ENCODE measurements around the gene TSPAN14.
"Not testable (repeated sequence)": the region's sequence is repeated elsewhere in the genome, so short reads cannot be mapped to it uniquely, and the experiment has no call there.

Gene TSPAN14

GRCh38 chr10:80453842-80454512 is at the start of gene TSPAN14:
TSPAN14 (plus strand) TSS chr10:80454310; CDS start chr10:80489234, 34,924 bp downstream.
- DNase-seq, result peak; percentile 19

DNA sequence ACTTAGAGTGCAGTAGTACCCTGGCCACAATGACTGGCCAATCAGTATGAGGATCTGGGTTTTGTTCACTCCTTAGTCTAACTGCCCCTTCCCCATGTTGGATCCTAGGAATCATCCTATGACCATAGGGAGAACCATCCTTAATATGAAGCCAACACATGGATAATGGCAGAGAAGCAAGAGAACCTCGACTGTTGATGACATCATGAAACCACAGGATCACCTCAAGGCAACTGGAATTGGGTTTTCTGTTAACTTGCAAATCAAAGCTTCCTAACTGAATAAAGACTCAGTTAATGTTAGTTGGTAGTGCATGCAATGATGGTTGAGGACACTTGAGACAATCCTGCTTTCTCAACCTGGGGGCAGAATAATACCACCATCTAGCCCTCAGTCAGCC is 49.1 kb upstream of the TSPAN14 start:
- no peak for DNase-seq

- DNase-seq, result peak; percentile 36
Observed at GRCh38 chr10:80405626-80406025, 48.5 kb upstream of the TSPAN14 start.

GRCh38 chr10:80406204-80406603 is 47.9 kb upstream of the TSPAN14 start:
- DNase-seq, result no peak

- no peak for DNase-seq
Observed at GRCh38 chr10:80407812-80408241, 46.3 kb upstream of the TSPAN14 start.

DNA sequence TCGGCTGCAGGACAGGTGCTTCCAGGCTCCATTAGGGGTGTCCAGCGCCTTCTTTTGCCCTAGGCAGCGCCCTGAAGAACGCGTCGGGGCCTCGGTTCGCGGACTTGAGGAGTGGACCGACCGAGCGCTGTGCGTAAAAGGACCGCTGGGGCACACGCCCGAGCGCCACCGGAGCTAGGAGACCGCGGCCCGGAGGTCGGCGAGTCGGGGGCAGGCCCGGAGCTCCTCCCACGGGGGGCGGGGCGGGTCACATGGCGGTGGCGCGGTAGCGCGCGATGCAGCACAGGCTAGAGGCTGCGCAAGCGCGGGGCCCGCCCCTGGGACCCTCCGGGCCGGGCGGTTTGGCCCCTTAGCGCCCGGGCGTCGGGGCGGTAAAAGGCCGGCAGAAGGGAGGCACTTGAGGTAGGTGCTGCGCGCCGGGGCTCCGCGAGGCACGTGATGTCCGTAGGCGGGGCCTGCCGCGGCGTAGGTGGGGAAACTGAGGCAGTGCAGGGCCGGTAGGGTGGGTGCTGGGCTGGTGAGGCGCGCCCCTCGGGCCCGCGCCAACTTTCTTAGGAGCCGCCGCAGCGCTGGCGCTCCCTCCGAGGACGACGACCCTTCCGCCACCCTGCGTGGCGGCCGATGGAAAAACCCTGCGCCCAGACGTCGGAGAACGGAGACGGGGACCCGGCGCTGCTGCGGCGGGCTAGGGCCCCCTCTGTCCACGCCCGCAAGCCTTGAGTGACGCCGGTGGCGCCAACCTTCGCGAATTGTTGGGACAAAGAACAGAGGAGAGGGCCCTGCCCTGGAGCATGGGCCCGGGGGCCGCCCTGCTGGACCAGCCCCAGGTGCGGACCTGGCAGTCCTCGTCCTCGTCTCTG is 45.6 kb upstream of the TSPAN14 start, which contains the start of gene PRXL2A:
Gene PRXL2A (plus strand): TSS at position 310 of the 860 bp plus-strand sequence. CDS start 11,917 bp downstream, outside the sequence.
- DNase-seq, result peak; percentile 9

GRCh38 chr10:80409121-80409520 is 45.0 kb upstream of the TSPAN14 start:
- no peak for DNase-seq

DNA sequence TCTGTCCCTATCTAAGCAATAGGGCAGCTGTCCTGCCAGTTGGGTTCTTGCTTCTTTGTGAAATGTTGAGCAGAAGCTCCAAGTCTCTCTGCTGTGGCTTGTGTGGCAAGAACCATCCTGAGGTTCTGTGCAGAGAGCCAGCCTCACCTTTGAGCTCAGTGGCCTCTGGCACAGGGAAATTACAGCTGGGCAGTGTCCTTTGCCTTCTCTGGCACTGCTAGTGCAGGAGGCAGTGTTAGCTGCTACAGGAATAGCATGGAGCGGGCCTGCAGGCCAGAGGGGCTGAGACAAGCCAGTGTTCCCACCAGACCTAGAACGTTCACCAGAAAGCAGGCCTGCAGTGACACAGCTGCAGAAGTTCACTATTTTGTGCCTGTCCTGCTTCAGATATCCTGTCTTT is 44.0 kb upstream of the TSPAN14 start:
- no peak for DNase-seq

GRCh38 chr10:80410578-80411145 is 43.4 kb upstream of the TSPAN14 start:
- DNase-seq, result no peak

DNA sequence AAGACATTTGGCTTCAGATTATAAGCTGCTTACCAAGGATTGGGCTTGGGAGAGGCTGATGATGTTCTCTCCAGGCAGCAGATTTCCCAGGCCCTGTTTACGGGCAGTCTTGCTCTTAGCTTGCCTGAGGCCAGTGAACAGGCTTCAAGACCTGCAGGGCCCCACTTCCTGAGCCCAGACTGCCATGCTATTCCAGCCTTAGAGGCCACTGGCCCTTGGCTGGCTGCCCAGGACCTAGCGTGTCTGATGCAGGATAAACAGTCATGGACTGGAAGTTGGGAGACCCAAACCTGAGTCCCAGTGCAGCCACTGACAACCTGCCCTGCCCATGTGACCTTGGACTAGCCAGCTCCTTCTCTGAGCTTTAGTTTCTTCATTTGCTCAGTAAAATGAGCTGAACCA is 42.8 kb upstream of the TSPAN14 start:
- no peak for DNase-seq

DNA sequence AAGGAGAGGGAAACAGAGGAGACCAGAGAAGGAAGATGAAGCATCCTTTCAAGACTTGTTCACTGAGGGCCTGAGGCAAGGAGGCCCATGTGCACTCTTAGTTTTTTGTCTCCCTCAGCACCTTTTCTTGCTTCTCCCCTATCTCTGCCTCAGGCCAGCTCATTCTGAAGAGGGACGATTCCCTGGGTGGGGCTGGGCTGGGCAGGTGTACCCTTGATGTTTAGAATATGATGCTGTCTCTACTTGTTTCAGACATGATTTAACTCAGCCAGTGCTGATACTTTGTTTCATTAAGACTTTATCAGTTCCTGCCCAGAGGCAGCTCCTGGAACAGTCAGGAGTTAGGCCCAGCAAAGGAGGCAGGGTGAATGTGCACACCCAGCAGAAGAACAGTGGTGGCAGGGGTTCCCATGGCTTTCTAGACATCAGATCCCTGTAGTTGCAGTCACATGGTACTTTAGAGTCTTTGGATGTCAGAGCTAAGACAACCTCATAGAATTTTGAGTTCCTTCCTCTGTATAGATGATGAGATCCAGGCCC is 42.4 kb upstream of the TSPAN14 start:
- DNase-seq, result no peak

GRCh38 chr10:80412486-80412885 is 41.6 kb upstream of the TSPAN14 start:
- no peak for DNase-seq

DNA sequence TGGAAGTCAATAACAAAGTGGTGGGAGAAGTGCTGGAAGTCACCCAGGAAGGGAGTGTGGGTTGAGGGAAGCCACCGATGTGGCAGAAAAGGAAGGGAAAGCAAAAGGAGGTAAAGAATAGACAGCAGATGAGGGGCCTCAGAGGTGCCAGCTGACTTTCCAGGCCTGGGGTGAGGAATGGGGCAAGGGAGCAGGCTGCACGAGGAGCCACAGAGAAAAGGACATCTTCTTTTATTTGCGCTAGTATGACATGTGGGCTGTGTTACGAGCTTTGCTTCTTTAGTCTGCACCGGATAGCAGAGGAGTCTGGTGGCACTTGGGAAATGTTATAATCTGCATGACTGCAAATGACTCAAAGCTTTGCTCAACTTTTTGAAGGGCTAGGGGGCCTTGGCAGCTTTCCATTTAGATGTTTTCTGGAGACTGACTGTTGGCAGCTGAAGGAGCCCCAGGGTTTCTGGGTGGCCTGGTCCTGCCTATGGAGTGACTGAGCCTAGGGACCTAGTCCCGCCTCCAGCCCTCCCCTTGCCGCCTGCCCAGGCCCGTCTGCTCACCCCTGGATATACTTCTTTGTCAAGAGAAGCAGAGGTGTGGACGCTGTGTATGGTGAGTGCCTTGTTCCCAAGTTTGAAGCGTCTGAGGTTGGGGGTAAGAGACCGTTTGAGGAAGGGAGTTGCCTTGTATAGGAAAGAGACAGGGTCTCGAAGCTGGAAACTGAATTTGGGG is 40.7 kb upstream of the TSPAN14 start:
- no peak for DNase-seq

DNA sequence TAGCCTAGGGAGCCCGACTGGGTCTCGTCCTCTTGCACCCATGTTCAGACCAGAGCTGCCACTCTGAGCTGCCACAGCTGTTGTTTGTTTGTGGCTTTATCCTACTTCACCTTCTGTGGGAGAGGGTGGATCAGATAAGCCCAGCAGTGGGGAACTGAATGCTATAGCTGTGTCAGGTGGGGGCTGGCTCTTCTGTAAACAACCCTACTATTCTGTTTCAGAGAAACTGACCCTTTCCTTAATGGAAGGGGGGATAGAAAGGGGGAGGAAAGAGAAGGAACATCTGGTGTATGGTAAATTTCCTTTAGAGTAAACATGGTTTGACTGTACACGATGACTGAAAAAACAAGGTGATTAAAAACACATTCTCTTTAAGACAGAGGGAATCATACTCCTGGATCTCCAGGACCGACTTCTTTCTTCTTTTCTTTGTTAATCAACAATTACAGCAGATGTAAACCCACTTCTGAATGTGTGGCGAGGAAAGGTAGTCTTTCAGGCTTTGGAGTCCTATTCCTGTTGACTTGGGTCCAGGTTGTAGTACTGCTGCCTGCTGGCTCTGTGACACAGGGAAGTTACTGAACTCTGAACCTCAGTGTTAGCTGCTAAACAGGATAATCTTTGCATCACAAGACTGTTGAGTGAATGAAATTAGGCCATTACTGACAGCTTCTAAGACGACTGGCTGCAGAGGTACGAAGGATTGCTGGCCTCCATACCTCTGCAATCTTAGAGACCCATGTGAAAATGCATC is 39.8 kb upstream of the TSPAN14 start:
- DNase-seq, result peak; percentile 14

DNA sequence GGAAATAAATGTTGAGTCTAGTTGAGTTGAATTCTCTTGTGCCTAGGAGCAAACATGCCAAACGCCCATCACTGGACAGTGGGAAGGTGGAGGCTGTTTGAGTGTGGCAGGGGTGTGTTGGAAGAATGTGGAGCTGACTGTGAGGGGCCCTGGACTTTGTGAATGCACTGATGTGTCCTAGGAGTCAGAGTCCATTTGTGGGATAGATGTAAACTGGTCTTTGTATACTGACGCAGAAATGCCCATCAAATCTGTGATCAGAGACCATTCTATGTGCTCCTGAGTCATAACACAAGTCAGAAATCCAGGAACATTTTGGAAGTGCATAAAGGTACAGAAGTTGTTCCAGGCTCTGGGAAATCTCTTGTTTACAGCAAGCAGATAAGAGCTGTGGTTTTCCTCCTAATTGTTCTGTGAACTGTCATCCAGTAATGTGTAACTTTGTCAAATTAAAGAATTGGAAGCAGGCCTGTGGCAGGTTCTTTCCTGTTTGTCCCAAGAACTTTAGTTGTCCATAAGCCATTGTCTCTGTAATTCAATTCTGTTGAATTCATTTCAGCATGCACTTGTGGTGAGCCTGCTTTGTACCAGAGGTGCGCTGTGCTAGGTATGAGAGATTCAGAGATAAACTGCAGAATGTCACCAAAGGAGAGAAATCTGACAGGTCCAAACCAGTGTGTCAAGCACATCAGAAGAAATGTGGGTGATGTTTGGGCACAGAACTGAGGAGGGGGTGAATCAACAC is 38.2 kb upstream of the TSPAN14 start:
- DNase-seq, result no peak

DNA sequence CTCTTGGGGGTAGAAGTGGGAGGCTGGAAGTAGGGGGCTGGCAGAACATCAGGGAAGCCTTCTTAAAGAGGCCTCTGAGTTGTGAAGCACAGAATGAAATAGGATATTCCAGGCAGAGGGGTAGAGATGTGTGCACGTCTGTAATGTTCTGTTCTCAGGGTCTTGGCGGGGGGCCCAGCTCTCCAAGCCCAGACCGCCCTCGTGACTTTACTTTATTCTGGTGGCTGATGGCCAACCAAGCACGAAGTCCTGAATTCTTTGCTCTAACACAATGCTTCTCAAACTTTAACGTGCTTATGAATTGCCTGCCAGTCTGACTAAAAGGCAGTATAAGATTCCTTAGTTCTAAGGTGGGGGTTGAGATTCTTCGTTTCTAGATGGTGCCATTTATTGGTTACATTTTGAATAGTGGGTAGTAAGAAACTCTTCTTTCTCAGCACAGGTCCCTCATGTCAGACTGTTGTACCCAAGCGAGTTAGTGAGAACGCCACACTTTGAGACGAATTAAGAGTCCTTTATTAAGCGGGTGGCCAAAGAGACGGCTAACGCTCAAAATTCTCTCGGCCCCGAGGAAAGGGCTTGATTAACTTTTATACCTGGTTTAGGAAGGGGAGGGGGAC is 37.5 kb upstream of the TSPAN14 start:
- no peak for DNase-seq

DNA sequence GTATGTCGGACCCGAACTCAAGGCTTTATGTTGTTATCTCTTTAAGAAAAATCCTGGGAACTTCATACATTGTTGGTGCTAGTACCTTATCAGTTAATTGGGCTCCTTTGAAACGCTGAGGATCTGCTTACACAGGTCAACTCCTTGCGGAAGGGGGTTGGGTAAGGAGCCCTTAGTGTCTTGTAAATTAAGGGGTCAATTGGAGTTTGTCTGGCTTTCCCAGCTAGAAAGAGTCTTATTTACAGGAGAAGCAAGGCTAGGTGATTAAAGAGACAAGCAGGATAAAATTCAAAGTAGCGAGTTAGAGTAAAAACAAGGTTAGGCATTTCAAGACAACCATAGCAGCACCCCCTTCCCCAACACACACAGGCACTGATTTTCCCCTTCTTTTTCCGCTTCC is 36.9 kb upstream of the TSPAN14 start:
- not testable (repeated sequence) for DNase-seq

GRCh38 chr10:80421050-80421706 is 32.9 kb upstream of the TSPAN14 start:
- DNase-seq, result no peak

- DNase-seq, result no peak
Observed at GRCh38 chr10:80421707-80422536, 32.2 kb upstream of the TSPAN14 start.
